Activated CD8-positive, alpha-beta memory T cell treated with anti-CD3 and anti-CD28 coated beads, Interleukin-2, amount 50 U/mL, for 1 hour (primary cell): ENCODE measurements around the gene PWWP2B.
"Not testable (repeated sequence)": the region's sequence is repeated elsewhere in the genome, so short reads cannot be mapped to it uniquely, and the experiment has no call there.

Experiments used
- DNase-seq: peaks from one replicate; pipeline ENCODE4 v3.0.0-alpha.2; 2020; ENCODE audit errors: extremely low read depth

The PWWP2B gene

DNA sequence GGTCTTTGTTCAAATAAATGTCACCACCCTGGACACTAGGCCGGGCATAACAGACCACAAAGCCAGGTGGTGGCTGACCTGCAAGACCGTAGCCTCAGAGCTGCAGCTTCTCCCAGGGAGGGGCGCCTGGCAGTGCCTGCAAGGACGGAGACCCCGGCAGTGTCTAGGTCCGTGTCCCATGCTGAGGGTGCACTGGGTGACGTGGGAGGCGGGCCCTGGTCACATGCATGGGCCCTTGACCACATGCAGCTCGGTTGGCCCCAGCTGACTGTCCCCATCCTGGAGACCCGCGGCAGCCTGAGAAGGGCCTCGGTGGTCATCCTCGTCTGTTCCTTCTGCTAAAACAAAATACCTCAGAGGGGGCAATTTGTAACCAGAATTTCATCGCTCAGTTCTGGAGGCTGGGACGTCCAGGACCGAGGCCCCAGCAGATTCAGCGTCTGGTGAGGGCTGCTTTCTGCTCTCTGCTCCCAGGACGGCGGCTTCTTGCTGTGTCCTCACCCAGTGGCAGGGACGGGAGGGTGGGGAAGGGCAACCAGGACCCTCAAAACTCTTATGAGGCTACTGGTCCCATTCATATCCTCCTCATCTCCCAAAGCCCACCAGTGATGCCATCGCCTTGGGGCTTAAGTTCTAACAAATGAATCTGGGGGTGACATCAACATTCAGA lies 36.8 kb downstream of the PWWP2B start:
- DNase-seq: no peak

GRCh38 chr10:132434405-132435005 lies 37.5 kb downstream of the PWWP2B start:
- DNase-seq: no peak

GRCh38 chr10:132435320-132435719 lies 38.3 kb downstream of the PWWP2B start:
- not testable (repeated sequence) for DNase-seq

DNA sequence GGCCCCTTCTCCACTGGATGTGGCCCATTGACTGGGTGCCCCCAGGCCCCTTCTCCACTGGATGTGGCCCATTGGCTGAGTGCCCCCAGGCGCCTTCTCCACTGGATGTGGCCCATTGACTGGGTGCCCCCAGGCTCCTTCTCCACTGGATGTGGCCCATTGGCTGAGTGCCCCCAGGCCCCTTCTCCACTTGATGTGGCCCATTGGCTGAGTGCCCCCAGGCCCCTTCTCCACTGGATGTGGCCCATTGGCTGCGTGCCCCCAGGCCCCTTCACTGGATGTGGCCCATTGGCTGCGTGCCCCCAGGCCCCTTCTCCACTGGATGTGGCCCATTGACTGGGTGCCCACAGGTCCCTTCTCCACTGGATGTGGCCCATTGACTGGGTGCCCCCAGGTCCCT lies 39.1 kb downstream of the PWWP2B start:
- DNase-seq: not testable (repeated sequence)

- DNase-seq: no peak
These were observed 39.9 kb downstream of the PWWP2B start for GRCh38 chr10:132436861-132437410.

- DNase-seq: no peak
These were observed 40.5 kb downstream of the PWWP2B start for GRCh38 chr10:132437541-132437950.

DNA sequence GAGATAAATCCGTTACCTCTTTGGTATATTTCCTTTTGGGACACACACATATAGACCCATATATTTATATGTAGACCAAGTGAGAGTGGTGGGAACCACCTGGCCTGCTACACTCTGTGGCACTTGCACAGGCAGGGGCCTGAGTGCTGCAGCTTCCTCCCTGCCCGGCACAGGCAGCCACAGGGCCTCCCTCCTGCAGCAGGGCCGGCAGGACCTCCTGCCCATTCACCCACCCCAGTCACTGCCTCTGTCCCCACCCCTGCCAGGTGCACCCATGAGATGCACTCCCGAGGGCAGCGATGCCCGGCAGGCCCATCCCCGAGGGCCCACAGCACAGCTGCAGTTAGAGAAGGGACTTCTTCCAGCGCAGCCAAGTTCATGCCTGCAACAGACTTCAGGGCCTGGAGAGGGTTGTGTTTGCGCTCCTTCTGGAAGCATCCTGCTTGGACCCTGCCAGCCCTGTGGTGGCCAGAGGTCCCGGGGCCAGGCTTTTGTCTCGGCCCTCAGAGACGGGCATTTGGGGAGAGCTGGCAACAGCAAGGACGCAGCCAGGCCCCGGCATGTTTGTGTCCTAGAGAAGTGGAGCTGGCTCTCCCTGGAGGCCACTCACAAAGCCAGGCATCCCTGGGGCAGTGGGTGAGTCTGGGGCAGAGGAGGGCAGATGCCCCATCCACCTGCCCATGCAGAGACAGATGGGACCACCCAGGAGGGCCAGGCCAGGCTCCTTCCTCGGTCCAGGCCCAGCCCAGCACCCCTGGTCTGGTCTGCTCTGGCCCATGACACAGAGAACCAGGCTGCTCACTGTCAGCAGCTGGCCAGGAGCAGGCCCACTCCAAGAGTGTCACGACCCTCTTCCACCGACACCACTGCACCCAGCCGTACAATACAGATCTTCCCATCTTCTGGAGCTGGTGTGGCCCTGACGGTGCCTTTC lies 41.4 kb downstream of the PWWP2B start:
- no peak for DNase-seq

- no peak for DNase-seq
These were observed 42.0 kb downstream of the PWWP2B start for GRCh38 chr10:132439025-132439388.

GRCh38 chr10:132439424-132440163 lies 42.6 kb downstream of the PWWP2B start:
- no peak for DNase-seq

- no peak for DNase-seq
These were observed 44.0 kb downstream of the PWWP2B start for GRCh38 chr10:132440791-132441565.

DNA sequence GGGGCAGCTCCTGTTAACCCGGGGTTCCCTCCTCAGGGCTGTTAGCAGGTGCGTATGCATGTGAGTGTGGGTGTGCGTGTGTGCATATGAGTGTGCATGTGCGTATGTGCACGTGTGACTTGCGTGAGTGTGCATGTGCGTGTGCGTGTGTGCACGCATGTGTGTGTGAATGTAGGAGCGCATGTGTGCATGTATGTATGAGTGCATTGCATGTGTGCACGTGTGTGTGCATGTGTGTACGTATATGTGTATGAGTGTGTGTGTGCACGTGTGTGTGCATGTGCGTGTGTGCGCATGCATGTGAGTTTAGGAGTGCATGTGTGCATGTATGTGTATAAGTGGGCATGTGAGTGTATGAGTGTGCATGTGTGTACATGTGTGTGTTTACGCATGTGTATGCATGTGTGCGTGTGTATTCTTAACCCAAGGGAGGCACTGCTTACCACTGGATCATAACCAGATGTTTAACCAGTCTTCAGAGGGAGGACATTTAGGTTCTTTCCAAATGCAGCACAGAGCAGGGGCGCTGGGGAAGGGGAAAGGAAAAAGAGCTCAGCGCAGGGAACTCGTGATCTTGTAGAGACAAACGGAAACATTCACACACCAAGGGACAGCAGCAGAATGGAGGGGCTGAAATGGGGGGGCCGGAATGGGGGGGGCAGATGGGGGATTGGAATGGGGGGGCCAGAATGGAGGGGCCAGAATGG lies 45.0 kb downstream of the PWWP2B start:
- no peak for DNase-seq

- DNase-seq: no peak
These were observed 45.6 kb downstream of the PWWP2B start for GRCh38 chr10:132442636-132443035.

GRCh38 chr10:132443605-132443982 lies 46.6 kb downstream of the PWWP2B start:
- peak; percentile 55 for DNase-seq

DNA sequence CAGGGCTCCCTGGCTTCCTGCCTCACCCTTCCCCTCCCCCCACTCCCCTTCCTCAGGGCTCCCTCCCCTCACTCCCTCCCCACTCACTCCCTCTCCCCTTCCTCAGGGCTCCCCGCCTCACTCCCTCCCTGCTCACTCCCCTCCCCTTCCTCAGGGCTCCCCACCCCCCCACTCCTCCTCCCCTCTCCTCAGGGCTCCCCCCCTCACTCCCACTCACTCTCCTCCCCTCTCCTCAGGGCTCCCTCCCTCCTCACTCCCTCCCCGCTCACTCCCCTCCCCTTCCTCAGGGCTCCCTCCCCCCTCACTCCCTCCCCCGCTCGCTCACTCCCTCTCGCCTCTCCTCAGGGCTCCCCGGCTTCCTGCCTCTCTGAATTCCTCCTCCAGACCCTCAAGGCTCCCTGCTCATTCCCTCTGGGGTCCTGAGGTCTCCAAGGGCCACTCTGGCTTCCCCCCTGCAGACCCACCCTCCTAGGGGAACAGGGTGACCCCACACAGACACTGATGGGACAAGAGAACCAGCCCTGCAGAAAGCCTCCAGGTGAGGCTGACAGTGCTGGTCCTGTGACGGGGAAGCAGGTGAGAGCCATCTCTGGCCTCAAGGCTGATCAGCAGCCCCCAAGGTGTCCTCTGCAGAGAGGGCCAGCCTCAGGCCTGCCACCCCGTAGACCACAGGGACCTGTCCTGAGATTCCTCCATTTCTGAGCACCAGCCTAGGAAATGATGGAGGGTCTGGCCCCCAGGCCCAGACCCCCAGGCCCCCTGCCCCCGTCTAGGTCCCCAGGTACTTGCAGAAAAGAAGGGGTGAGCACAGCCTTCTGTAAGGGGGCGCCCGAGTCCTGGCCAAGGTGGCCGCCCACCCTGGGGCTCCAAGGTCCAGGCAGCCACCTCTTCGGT lies 47.2 kb downstream of the PWWP2B start:
- no peak for DNase-seq

DNA sequence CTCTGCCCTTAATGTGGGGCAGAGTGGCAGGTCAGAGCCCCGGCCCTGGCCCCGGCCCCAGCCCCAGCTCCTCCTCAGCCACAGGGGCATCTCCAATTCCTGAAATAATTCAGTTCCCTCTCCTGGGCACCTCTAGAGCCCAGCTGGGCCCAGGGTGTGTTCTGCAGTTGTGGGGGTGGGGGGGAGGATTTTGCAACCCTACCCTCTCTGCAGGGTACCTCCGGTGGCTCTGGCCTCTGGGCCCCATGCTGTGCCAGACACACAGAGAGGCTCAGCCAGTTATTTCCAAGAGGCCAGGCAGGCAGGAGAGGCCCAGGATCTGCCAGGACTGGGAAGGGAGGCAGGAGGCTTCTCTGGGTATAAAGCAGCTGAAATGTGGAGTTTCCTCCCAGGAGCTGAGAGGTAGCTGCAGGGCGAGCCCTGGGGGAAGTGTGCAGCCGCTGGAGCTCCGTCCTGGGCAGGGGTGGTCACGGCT lies 47.9 kb downstream of the PWWP2B start:
- no peak for DNase-seq

DNA sequence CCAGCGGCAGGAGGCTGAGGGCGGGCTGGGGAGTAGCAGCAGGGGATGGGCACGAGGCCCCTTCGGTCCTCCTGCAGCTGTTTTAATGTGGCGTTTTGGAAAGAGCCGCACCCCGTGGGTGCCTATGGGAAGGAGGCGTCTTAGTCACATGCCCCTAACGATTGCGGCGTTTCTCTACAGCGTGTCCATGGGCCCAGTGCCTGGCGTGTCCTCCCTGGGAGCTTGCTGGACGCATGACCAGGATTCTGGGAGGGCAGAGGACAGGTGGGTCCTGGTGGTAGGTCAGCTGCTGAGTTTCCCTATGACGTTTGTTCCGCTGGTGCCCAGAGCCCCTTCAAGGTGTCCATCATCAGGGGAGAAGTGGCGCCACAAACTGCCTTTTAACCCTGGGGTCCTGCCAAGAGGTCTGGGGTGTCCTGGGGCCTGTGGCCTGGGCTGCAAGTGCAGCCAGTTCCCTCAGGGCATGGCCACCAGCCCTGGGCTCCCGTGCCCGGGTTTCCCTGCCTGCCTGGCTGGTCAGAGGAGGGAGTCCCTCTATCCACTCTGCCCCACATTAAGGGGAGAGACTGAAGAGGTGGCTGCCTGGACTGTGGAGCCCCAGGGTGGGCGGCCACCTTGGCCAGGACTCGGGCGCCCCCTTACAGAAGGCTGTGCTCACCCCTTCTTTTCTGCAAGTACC lies 48.7 kb downstream of the PWWP2B start:
- no peak for DNase-seq

- DNase-seq: no peak
These were observed 49.2 kb downstream of the PWWP2B start for GRCh38 chr10:132446195-132446581.

DNA sequence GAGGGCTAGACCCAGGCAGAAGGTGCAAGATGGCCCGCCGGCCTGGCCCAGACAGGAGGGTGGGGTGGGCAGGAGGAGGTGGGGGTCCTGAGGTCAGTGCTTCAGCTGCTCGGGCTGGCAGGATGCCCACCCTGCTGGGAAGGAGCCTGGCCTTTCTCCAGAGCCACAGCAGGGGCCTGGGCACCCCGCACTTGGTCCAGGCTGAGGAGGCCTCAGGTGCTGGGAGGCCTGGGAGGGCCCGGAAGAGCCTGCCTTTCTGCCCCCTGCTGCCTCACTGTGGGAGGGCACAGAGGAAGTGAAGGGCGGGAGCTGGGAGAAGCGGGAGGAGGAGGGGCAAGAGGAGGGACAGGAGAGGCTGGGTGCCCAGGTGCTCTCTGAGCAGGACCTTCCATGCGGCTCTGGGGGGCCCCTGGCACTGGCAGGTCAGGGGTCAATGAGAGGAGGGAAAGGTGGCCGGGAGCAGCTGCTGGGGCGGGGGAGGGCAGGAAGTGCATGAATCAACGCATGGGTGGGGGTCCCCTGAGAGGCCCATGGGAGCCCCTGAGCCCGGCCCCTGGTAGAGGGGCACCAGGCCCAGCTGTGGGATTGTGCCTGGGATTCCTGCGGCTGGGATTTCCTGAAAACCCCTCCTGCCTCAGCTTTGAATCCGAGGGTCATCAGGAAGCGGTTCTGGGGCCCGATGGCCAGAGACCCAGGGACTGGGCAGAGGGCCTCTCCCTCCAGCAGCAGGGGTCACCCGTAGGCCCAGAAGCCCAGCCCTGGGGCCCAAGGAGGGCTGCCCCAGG lies 49.9 kb downstream of the PWWP2B start:
- no peak for DNase-seq
